GM12891 (cell line): ENCODE results near the gene ZBED3.

Source experiments
- POLR2A ChIP-seq: IDR thresholded peaks from 2 replicates; pipeline ENCODE4 v1.6.1; 2011; ENCODE audit warnings: low read depth, low read length, control low read depth
- POLR2AphosphoS5 ChIP-seq: IDR thresholded peaks from 2 replicates; pipeline ENCODE4 v1.6.1; 2011; ENCODE audit warnings: low read depth, low read length, control low read depth

GRCh38 chr5:77066184-77066583, 20.9 kb downstream of the ZBED3 start:
- no peak for TF ChIP-seq POLR2AphosphoS5
- no peak for TF ChIP-seq POLR2A
